ENCODE measurements around the gene DCAF4L1. TPM values are rescaled to one million over a fixed set of nuclear protein-coding genes. Genes with fewer than 3 reads are reported as not detected.

The DCAF4L1 gene
- polyA plus RNA-seq, 2 of the 4 experiments (the other 2 are of a cell fraction), result 0.12 to 0.14 TPM

- WGBS (ENCODE audit: missing lambda C conversion rate), result 70% methylated on average over 10 of the region's 10 CpGs
- TF ChIP-seq ZNF302 (CRISPR knock-in tag; IDR thresholded peaks at IDR 0.05), result no peak
- no peak for TF ChIP-seq FOSB (CRISPR knock-in tag; IDR thresholded peaks at IDR 0.05)
- H3K4me3 ChIP-seq, result peak overlapping the region; percentile 86
- peaks cover 22% of the 10 kb centered on the region for H3K4me1 ChIP-seq
- ATAC-seq, result no peak
- no peak overlapping the region for H3K27ac ChIP-seq
- no peaks in the 10 kb centered on the region for H3K9me3 ChIP-seq
- CTCF ChIA-PET, result interaction anchor here (0.6 kb wide), 1 partner anchor 299 kb away, joined by 3 read pairs; no protein-coding TSS in a partner anchor
- FAIRE-seq, result no peak
- POLR2A ChIA-PET, result no interaction called here
- peak overlapping the region; percentile 68 for H3K4me2 ChIP-seq
- peak in 1 of 2 experiments; percentile 5 for DNase-seq (ENCODE audit: low read depth in 1 of 2, low spot score in 1 of 2)
Observed at GRCh38 chr4:41991916-41992767, 10.6 kb downstream of the DCAF4L1 start.

GRCh38 chr4:41992967-41993857 lies 11.7 kb downstream of the DCAF4L1 start:
- ChIA-PET POLR2A (no interaction called here), CTCF (interaction anchor here (0.6 kb wide), 1 partner anchor 300 kb away, joined by 3 read pairs; no protein-coding TSS in a partner anchor)
- ATAC-seq (no peak), FAIRE-seq (no peak), DNase-seq (ENCODE audit: low read depth in 1 of 2, low spot score in 1 of 2) (no peak)
- Histone ChIP-seq H3K4me1 (peaks cover 22% of the 10 kb centered on the region), H3K27ac (no peak overlapping the region), H3K4me2 (peak overlapping the region; percentile 68), H3K4me3 (no peak overlapping the region), H3K9me3 (no peaks in the 10 kb centered on the region)
- TF ChIP-seq MAFK (IDR thresholded peaks at IDR 0.05; ENCODE audit: partially characterized antibody) (no peak), HMGXB4 (CRISPR knock-in tag; IDR thresholded peaks at IDR 0.05; ENCODE audit: borderline replicate concordance) (no peak), JUN (IDR thresholded peaks at IDR 0.05) (no peak), MAZ (IDR thresholded peaks at IDR 0.05; ENCODE audit: borderline replicate concordance, low read depth, low read length) (no peak), HDAC2 (IDR thresholded peaks at IDR 0.05) (no peak), HOXB13 (CRISPR knock-in tag; IDR thresholded peaks at IDR 0.05; ENCODE audit: low read depth) (no peak), FOSB (CRISPR knock-in tag; IDR thresholded peaks at IDR 0.05) (no peak), TFCP2L1 (CRISPR knock-in tag; IDR thresholded peaks at IDR 0.05) (no peak)
- WGBS (ENCODE audit: missing lambda C conversion rate), result 55% methylated on average over 4 of the region's 4 CpGs

GRCh38 chr4:41994461-41994985 lies 13.0 kb downstream of the DCAF4L1 start:
- no peak overlapping the region for H3K4me2 ChIP-seq
- CTCF ChIA-PET, result no interaction called here
- POLR2A ChIA-PET, result no interaction called here
- TF ChIP-seq HOXB5 (CRISPR knock-in tag; IDR thresholded peaks at IDR 0.05), result no peak
- TF ChIP-seq TFCP2L1 (CRISPR knock-in tag; IDR thresholded peaks at IDR 0.05), result no peak
- TF ChIP-seq JUNB (IDR thresholded peaks at IDR 0.05), result no peak
- TF ChIP-seq NPAS2 (CRISPR knock-in tag; IDR thresholded peaks at IDR 0.05; ENCODE audit: borderline replicate concordance), result no peak
- no peak for TF ChIP-seq KDM1A (IDR thresholded peaks at IDR 0.05; ENCODE audit: low read depth)
- TF ChIP-seq SMC3 (IDR thresholded peaks at IDR 0.05), result no peak
- TF ChIP-seq HMGXB4 (CRISPR knock-in tag; IDR thresholded peaks at IDR 0.05; ENCODE audit: borderline replicate concordance), result no peak
- no peak for TF ChIP-seq MAFK (IDR thresholded peaks at IDR 0.05; ENCODE audit: partially characterized antibody)
- TF ChIP-seq CEBPB (IDR thresholded peaks at IDR 0.05), result no peak
- TF ChIP-seq ESRRA (IDR thresholded peaks at IDR 0.05; ENCODE audit: borderline replicate concordance, low read length), result no peak
- no peak for TF ChIP-seq PHF8 (IDR thresholded peaks at IDR 0.05; ENCODE audit: borderline replicate concordance, low read depth)
- no peak for TF ChIP-seq ZNF302 (CRISPR knock-in tag; IDR thresholded peaks at IDR 0.05)
- TF ChIP-seq EHMT2 (IDR thresholded peaks at IDR 0.05; ENCODE audit: low read depth), result no peak
- DNase-seq (ENCODE audit: low read depth in 1 of 2, low spot score in 1 of 2) (no peak), FAIRE-seq (no peak), ATAC-seq (no peak)
- 88% methylated on average over 3 of the region's 3 CpGs for WGBS (ENCODE audit: missing lambda C conversion rate)
- H3K27ac ChIP-seq, result no peak overlapping the region
- no peaks in the 10 kb centered on the region for H3K9me3 ChIP-seq
- no peak overlapping the region for H3K4me3 ChIP-seq
- peaks cover 16% of the 10 kb centered on the region; the same call in 2 of the 3 replicates for H3K4me1 ChIP-seq

All from A549 (cell line).